ENCODE results near the gene SLC8A1.

SLC8A1 gene

DNA sequence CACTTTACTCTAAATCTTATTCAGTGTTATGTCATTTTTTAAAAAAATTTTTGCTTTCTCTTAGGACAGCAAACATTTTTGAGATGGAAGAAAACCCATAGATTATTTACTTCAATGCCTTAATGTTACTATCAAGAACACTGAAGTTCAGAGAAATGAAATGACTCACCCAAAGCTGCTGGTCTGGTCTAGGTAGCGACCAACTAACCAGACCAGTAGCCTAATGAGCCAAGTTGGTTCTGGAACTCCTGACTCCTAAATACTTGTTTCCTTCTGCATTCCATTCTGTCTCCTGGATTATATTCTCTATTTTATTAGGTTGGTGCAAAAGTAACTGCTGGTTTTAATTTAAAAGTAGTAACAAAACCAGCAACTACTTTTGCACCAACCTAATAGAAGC lies 35.4 kb downstream of the SLC8A1 start:
- H3K27me3 ChIP-seq (ENCODE audit: control insufficient read depth, insufficient read depth, low read length), result peaks cover 2% of the 10 kb centered on the region
- H3K36me3 ChIP-seq (ENCODE audit: control insufficient read depth, insufficient read depth, low read length), result no peaks in the 10 kb centered on the region
- no peaks in the 10 kb centered on the region for H3K9me3 ChIP-seq (ENCODE audit: control insufficient read depth, insufficient read depth, low read length)
- H3K4me1 ChIP-seq (ENCODE audit: control insufficient read depth, insufficient read depth, low read length), result no peaks in the 10 kb centered on the region
- H3K9ac ChIP-seq (ENCODE audit: low read depth, low read length), result no peak overlapping the region
- H3K4me3 ChIP-seq (ENCODE audit: low read depth, low read length), result no peak overlapping the region

DNA sequence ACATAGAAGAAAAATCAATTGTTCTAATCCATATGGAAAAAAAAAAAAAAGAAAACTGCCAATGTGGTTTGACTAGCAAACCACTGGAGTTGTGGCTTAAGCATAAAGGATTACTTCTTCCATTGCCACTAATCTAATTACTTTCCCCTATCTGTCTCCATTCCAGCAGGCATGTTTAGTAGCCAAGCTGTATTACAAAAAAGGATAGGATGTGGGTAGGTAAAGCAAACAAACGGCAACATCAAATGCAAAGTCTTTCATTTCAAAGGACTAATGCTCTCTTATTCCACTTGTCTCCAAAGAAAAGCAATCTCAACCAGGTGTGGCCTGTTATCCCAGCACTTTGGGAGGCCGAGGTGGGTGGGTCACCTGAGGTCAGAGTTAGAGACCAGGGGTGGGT lies 36.5 kb downstream of the SLC8A1 start:
- Histone ChIP-seq H3K4me1 (ENCODE audit: control insufficient read depth, insufficient read depth, low read length) (no peaks in the 10 kb centered on the region), H3K9me3 (ENCODE audit: control insufficient read depth, insufficient read depth, low read length) (no peaks in the 10 kb centered on the region), H3K9ac (ENCODE audit: low read depth, low read length) (no peak overlapping the region), H3K36me3 (ENCODE audit: control insufficient read depth, insufficient read depth, low read length) (no peaks in the 10 kb centered on the region), H3K27me3 (ENCODE audit: control insufficient read depth, insufficient read depth, low read length) (peaks cover 2% of the 10 kb centered on the region), H3K4me3 (ENCODE audit: low read depth, low read length) (no peak overlapping the region)

DNA sequence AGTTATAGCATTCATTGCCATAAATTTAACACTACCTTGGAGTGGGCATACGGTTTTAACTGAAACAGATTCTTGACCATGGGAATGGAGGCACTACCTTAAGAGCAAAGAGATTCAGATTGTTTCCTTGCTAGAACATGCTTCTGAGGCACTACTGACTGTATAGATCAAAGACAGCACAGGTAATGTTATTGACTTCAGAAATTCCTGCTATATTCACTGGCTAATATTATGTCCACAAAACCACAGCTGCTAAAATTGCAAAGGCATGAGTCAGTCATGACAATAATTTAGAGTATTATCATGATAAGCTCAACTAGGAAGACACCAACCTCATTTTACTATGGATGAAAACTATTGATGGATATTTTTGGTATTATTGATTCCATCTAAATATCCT lies 39.4 kb downstream of the SLC8A1 start:
- H3K4me1 ChIP-seq (ENCODE audit: control insufficient read depth, insufficient read depth, low read length), result no peaks in the 10 kb centered on the region
- no peaks in the 10 kb centered on the region for H3K9me3 ChIP-seq (ENCODE audit: control insufficient read depth, insufficient read depth, low read length)
- no peaks in the 10 kb centered on the region for H3K36me3 ChIP-seq (ENCODE audit: control insufficient read depth, insufficient read depth, low read length)
- no peak overlapping the region for H3K4me3 ChIP-seq (ENCODE audit: low read depth, low read length)
- H3K9ac ChIP-seq (ENCODE audit: low read depth, low read length), result no peak overlapping the region
- H3K27me3 ChIP-seq (ENCODE audit: control insufficient read depth, insufficient read depth, low read length), result peaks cover 2% of the 10 kb centered on the region

- H3K36me3 ChIP-seq (ENCODE audit: control insufficient read depth, insufficient read depth, low read length), result no peaks in the 10 kb centered on the region
- H3K9ac ChIP-seq (ENCODE audit: low read depth, low read length), result no peak overlapping the region
- no peaks in the 10 kb centered on the region for H3K4me1 ChIP-seq (ENCODE audit: control insufficient read depth, insufficient read depth, low read length)
- peaks cover 2% of the 10 kb centered on the region for H3K27me3 ChIP-seq (ENCODE audit: control insufficient read depth, insufficient read depth, low read length)
- H3K4me3 ChIP-seq (ENCODE audit: low read depth, low read length), result no peak overlapping the region
- H3K9me3 ChIP-seq (ENCODE audit: control insufficient read depth, insufficient read depth, low read length), result no peaks in the 10 kb centered on the region
Observed at GRCh38 chr2:40410695-40411094, 41.2 kb downstream of the SLC8A1 start.

GRCh38 chr2:40409734-40410133 lies 42.2 kb downstream of the SLC8A1 start:
- H3K27me3 ChIP-seq (ENCODE audit: control insufficient read depth, insufficient read depth, low read length), result no peaks in the 10 kb centered on the region
- H3K4me3 ChIP-seq (ENCODE audit: low read depth, low read length), result no peak overlapping the region
- H3K9ac ChIP-seq (ENCODE audit: low read depth, low read length), result no peak overlapping the region
- no peaks in the 10 kb centered on the region for H3K4me1 ChIP-seq (ENCODE audit: control insufficient read depth, insufficient read depth, low read length)
- no peaks in the 10 kb centered on the region for H3K36me3 ChIP-seq (ENCODE audit: control insufficient read depth, insufficient read depth, low read length)
- H3K9me3 ChIP-seq (ENCODE audit: control insufficient read depth, insufficient read depth, low read length), result no peaks in the 10 kb centered on the region

- no peaks in the 10 kb centered on the region for H3K4me1 ChIP-seq (ENCODE audit: control insufficient read depth, insufficient read depth, low read length)
- no peaks in the 10 kb centered on the region for H3K36me3 ChIP-seq (ENCODE audit: control insufficient read depth, insufficient read depth, low read length)
- H3K4me3 ChIP-seq (ENCODE audit: low read depth, low read length), result no peak overlapping the region
- no peaks in the 10 kb centered on the region for H3K9me3 ChIP-seq (ENCODE audit: control insufficient read depth, insufficient read depth, low read length)
- no peak overlapping the region for H3K9ac ChIP-seq (ENCODE audit: low read depth, low read length)
- no peaks in the 10 kb centered on the region for H3K27me3 ChIP-seq (ENCODE audit: control insufficient read depth, insufficient read depth, low read length)
Observed at GRCh38 chr2:40406485-40407289, 45.2 kb downstream of the SLC8A1 start.

DNA sequence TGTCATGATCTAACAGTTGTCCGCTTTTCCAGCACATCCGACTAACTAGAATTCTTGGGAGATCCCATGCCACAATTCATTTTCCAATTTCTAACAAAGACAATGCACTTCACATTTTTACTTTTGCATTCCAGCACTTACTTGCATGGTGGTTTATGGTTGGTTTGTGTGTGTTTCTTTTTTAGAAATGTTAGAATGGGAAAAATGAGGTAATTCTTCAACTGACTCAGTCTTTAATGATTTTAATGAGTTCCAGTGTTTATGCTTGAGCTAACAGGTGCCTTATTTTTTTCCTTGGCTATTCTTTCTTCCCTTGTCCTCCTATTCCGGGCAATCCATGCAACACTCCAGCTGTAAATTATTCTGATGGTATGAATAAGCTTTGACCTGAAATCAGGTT lies 46.4 kb downstream of the SLC8A1 start:
- Histone ChIP-seq H3K27me3 (ENCODE audit: control insufficient read depth, insufficient read depth, low read length) (no peaks in the 10 kb centered on the region), H3K9ac (ENCODE audit: low read depth, low read length) (no peak overlapping the region), H3K36me3 (ENCODE audit: control insufficient read depth, insufficient read depth, low read length) (no peaks in the 10 kb centered on the region), H3K9me3 (ENCODE audit: control insufficient read depth, insufficient read depth, low read length) (no peaks in the 10 kb centered on the region), H3K4me1 (ENCODE audit: control insufficient read depth, insufficient read depth, low read length) (no peaks in the 10 kb centered on the region), H3K4me3 (ENCODE audit: low read depth, low read length) (no peak overlapping the region)

DNA sequence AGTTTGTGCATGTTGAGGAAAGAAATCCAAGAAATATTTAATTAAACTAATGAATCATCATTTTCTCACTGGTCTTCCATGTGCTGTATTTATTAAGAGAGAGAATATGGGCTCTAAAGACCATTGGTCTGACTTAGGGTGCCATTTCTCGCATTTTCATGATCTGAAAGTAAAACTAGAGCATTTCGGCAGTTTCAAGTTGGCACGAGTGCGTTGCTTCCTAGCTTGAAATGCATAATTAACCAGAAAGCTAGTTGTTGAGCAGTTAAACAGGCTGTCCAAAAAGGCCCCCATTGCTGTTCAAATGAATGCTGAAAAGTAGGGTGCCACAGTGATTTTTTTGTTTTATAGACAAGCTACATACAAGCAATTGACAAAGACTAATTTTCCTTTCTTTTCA lies 47.4 kb downstream of the SLC8A1 start:
- no peak overlapping the region for H3K4me3 ChIP-seq (ENCODE audit: low read depth, low read length)
- H3K27me3 ChIP-seq (ENCODE audit: control insufficient read depth, insufficient read depth, low read length), result no peaks in the 10 kb centered on the region
- H3K36me3 ChIP-seq (ENCODE audit: control insufficient read depth, insufficient read depth, low read length), result no peaks in the 10 kb centered on the region
- H3K4me1 ChIP-seq (ENCODE audit: control insufficient read depth, insufficient read depth, low read length), result no peaks in the 10 kb centered on the region
- no peak overlapping the region for H3K9ac ChIP-seq (ENCODE audit: low read depth, low read length)
- H3K9me3 ChIP-seq (ENCODE audit: control insufficient read depth, insufficient read depth, low read length), result no peaks in the 10 kb centered on the region

- no peak overlapping the region for H3K4me3 ChIP-seq (ENCODE audit: low read depth, low read length)
- no peaks in the 10 kb centered on the region for H3K4me1 ChIP-seq (ENCODE audit: control insufficient read depth, insufficient read depth, low read length)
- no peaks in the 10 kb centered on the region for H3K36me3 ChIP-seq (ENCODE audit: control insufficient read depth, insufficient read depth, low read length)
- no peaks in the 10 kb centered on the region for H3K27me3 ChIP-seq (ENCODE audit: control insufficient read depth, insufficient read depth, low read length)
- H3K9ac ChIP-seq (ENCODE audit: low read depth, low read length), result no peak overlapping the region
- no peaks in the 10 kb centered on the region for H3K9me3 ChIP-seq (ENCODE audit: control insufficient read depth, insufficient read depth, low read length)
Observed at GRCh38 chr2:40403233-40403836, 48.6 kb downstream of the SLC8A1 start.

GRCh38 chr2:40401896-40402295 lies 50.0 kb downstream of the SLC8A1 start:
- no peak overlapping the region for H3K9ac ChIP-seq (ENCODE audit: low read depth, low read length)
- no peaks in the 10 kb centered on the region for H3K4me1 ChIP-seq (ENCODE audit: control insufficient read depth, insufficient read depth, low read length)
- no peaks in the 10 kb centered on the region for H3K27me3 ChIP-seq (ENCODE audit: control insufficient read depth, insufficient read depth, low read length)
- H3K4me3 ChIP-seq (ENCODE audit: low read depth, low read length), result no peak overlapping the region
- no peaks in the 10 kb centered on the region for H3K9me3 ChIP-seq (ENCODE audit: control insufficient read depth, insufficient read depth, low read length)
- no peaks in the 10 kb centered on the region for H3K36me3 ChIP-seq (ENCODE audit: control insufficient read depth, insufficient read depth, low read length)

- Histone ChIP-seq H3K9me3 (ENCODE audit: control insufficient read depth, insufficient read depth, low read length) (no peaks in the 10 kb centered on the region), H3K27me3 (ENCODE audit: control insufficient read depth, insufficient read depth, low read length) (no peaks in the 10 kb centered on the region), H3K9ac (ENCODE audit: low read depth, low read length) (no peak overlapping the region), H3K36me3 (ENCODE audit: control insufficient read depth, insufficient read depth, low read length) (no peaks in the 10 kb centered on the region), H3K4me1 (ENCODE audit: control insufficient read depth, insufficient read depth, low read length) (no peaks in the 10 kb centered on the region), H3K4me3 (ENCODE audit: low read depth, low read length) (no peak overlapping the region)
Observed at GRCh38 chr2:40400336-40400953, 51.4 kb downstream of the SLC8A1 start.

GRCh38 chr2:40397765-40398164 lies 54.1 kb downstream of the SLC8A1 start:
- Histone ChIP-seq H3K27me3 (ENCODE audit: control insufficient read depth, insufficient read depth, low read length) (no peaks in the 10 kb centered on the region), H3K36me3 (ENCODE audit: control insufficient read depth, insufficient read depth, low read length) (no peaks in the 10 kb centered on the region), H3K9me3 (ENCODE audit: control insufficient read depth, insufficient read depth, low read length) (no peaks in the 10 kb centered on the region), H3K4me1 (ENCODE audit: control insufficient read depth, insufficient read depth, low read length) (no peaks in the 10 kb centered on the region), H3K4me3 (ENCODE audit: low read depth, low read length) (no peak overlapping the region), H3K9ac (ENCODE audit: low read depth, low read length) (no peak overlapping the region)
